D721Med (cell line): Measurements from ENCODE around the gene KMT5B.

Experiments used
- DNase-seq: peaks from one replicate; pipeline ENCODE4 v3.0.0; 2011; ENCODE audit warnings: low spot score; ENCODE audit not compliant: insufficient read length
- FAIRE-seq: peaks from 2 replicates; lab custom pipeline; 2011; peaks lifted over from hg19 to GRCh38; lab: Jason Lieb, UNC
- TF ChIP-seq, protein P1 (sequence below): IDR thresholded peaks from 2 replicates; pipeline ENCODE4 v1.5.1; 2012; ENCODE audit warnings: mild to moderate bottlenecking, control low read depth; ENCODE audit not compliant: insufficient read depth; ENCODE audit errors: missing control alignments

The KMT5B gene

DNA sequence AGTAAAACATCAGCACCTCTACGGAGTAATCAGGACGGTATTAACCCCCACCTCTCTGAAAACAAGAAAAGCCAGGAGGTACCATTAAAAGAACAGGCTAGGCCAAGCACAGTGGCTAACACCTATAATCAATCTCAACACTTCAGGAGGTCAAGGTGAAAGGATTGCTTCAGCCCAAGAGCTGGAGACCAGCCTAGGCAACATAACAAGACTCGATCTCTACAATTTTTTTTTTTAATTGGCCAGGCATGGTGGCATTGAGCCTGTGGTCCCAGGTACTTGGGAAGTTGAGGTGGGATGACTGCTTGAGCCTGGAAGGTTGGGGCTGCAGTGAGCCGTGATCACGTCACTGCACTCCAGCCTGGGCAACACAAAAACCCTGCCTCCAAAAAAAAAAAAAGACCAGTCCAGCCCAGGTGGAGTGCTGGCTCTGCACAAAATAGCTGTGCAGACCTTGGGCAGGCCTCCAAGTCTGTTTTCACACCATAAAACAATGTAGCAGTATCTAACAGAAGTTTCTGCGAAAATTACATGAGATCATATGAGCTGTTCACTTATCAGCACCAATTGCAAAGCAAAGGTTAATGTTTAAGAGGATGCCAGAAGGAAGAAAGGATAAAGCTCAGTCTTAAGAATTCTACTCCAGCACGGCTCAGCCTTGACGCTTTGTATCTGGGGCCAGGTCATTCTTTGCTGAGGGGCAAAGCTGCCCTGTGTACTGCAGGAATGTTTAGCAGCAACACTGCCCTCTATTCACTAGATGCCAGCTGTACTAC lies 106.7 kb downstream of the KMT5B start:
- FAIRE-seq, result no peak
- TF ChIP-seq, protein P1, sequence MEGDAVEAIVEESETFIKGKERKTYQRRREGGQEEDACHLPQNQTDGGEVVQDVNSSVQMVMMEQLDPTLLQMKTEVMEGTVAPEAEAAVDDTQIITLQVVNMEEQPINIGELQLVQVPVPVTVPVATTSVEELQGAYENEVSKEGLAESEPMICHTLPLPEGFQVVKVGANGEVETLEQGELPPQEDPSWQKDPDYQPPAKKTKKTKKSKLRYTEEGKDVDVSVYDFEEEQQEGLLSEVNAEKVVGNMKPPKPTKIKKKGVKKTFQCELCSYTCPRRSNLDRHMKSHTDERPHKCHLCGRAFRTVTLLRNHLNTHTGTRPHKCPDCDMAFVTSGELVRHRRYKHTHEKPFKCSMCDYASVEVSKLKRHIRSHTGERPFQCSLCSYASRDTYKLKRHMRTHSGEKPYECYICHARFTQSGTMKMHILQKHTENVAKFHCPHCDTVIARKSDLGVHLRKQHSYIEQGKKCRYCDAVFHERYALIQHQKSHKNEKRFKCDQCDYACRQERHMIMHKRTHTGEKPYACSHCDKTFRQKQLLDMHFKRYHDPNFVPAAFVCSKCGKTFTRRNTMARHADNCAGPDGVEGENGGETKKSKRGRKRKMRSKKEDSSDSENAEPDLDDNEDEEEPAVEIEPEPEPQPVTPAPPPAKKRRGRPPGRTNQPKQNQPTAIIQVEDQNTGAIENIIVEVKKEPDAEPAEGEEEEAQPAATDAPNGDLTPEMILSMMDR, result no peak
- no peak for DNase-seq
